Bladder microvascular endothelial cell (primary cell): ENCODE measurements around the gene SIN3B. TPM values are rescaled to one million over a fixed set of nuclear protein-coding genes. Genes with fewer than 3 reads are reported as not detected.

Experiments
- total RNA-seq: library from RNA; depleted of rRNA; stranded (reverse); fragments of >200 nt; gene quantifications from 2 replicates; pipeline ENCODE4 v1.2.3, GENCODE V29; 2014

The SIN3B gene
- total RNA-seq, result 25.1 and 72.7 TPM in 2 replicates

GRCh38 chr19:16829010-16829821 is at the start of gene SIN3B:
Gene SIN3B, plus strand, starts transcription at chr19:16829398. Its CDS starts 23 bp downstream, at chr19:16829421.

DNA sequence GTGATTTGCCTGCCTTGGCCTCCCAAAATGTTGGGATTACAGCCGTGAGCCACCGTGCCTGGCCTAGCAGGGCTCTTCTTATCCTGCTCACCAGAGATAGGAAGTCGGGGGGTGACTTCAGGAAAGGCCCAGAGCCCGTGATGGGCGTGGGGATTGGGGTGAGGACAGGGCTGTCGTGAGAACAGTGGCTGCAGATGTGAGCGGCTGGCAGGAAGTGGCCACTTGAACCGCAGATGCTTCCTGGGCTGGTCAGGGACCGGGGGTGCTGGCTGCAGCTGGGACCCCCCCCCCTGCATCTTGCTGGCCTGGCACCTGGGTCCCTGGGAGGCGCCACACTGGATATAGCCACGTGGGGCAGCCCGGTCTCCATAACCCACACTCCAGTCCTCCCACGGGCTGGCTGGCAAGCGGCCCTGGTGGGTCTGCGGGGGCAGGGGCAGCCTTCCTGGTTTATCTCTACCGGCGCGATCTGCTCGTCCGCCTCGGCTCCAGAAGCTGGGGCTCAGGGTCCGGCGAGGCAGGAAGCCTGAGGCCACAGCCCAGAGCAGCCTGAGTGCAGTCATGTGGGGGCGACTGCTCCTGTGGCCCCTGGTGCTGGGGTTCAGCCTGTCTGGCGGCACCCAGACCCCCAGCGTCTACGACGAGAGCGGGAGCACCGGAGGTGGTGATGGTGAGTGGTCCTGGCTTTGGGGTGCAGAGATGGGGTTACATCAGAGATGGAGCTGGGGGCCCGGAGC is 59.6 kb downstream of the SIN3B start, which contains the start of gene F2RL3:
Gene F2RL3 (plus strand): TSS at position 371 of the 737 bp plus-strand sequence. CDS start 191 bp downstream, at position 562.

Other genes with a start within 250 kb of the SIN3B start
- 3.1 and 6.9 TPM in 2 replicates for gene MED26, start 201.2 kb upstream of the SIN3B start, total RNA-seq
- gene SMIM7, start 169.3 kb upstream of the SIN3B start, total RNA-seq, result 29.8 and 56.6 TPM in 2 replicates
- 1.1 and 1.4 TPM in 2 replicates for gene TMEM38A, start 168.3 kb upstream of the SIN3B start, total RNA-seq
- gene NWD1, start 109.6 kb upstream of the SIN3B start, total RNA-seq, result under 0.01 TPM in 1 of 2 replicates, not detected in the other
- 3.4 and 7.0 TPM in 2 replicates for gene F2RL3, start 59.6 kb downstream of the SIN3B start, total RNA-seq
- gene CPAMD8, start 197.4 kb downstream of the SIN3B start, total RNA-seq, result 1.5 and 2.7 TPM in 2 replicates
- gene HAUS8, start 246.1 kb downstream of the SIN3B start, total RNA-seq, result 3.8 and 4.2 TPM in 2 replicates
- gene MYO9B, start 246.4 kb downstream of the SIN3B start, total RNA-seq, result 38.7 and 75.2 TPM in 2 replicates